HepG2 (cell line): ENCODE results near the gene ADI1. TPM values are rescaled to one million over a fixed set of nuclear protein-coding genes. Genes with fewer than 3 reads are reported as not detected.
A peak's percentile ranks its signal among the peaks of the same experiment; 100 is the strongest.

ENCODE experiments used
- ATAD3A ChIP-seq: sonication (generic); formaldehyde crosslinking; IDR thresholded peaks from 2 replicates; pipeline ENCODE4 v1.4.0; 2020; ENCODE audit warnings: missing genetic modification reagents
- BCL3 ChIP-seq: sonication (generic); formaldehyde crosslinking; IDR thresholded peaks from 2 replicates; pipeline ENCODE4 v1.5.1; 2020; ENCODE audit warnings: mild to moderate bottlenecking, missing genetic modification reagents, moderate library complexity
- DDIT3 ChIP-seq: sonication (generic); formaldehyde crosslinking; IDR thresholded peaks from 2 replicates; pipeline ENCODE4 v1.4.0; 2020; ENCODE audit warnings: mild to moderate bottlenecking, missing genetic modification reagents
- FOXJ3 ChIP-seq: sonication (generic); formaldehyde crosslinking; IDR thresholded peaks from 2 replicates; pipeline ENCODE4 v1.4.0; 2020; ENCODE audit warnings: missing genetic modification reagents, mild to moderate bottlenecking, borderline replicate concordance
- HHEX ChIP-seq: IDR thresholded peaks from 2 replicates; pipeline ENCODE4 v1.6.1; 2016; ENCODE audit warnings: control low read depth
- KLF6 ChIP-seq: IDR thresholded peaks from 2 replicates; pipeline ENCODE4 v1.8.0; 2016; ENCODE audit warnings: missing biosample characterization, missing genetic modification reagents
- NR2F6 ChIP-seq, 2 experiments: IDR thresholded peaks; 2 replicates each; pipeline ENCODE4 v1.6.1; 2016; ENCODE audit warnings: antibody characterized with exemption in 1 of 2, mild to moderate bottlenecking in 1 of 2
- POLR2AphosphoS2 ChIP-seq: IDR thresholded peaks from 2 replicates; pipeline ENCODE4 v1.6.1; 2011; ENCODE audit warnings: low read depth, low read length, improper control_type of control experiment
- POLR2AphosphoS5 ChIP-seq: IDR thresholded peaks from 2 replicates; pipeline ENCODE4 v1.6.1; 2012; ENCODE audit warnings: low read depth, low read length
- TARDBP ChIP-seq: sonication (generic); formaldehyde crosslinking; IDR thresholded peaks from 2 replicates; pipeline ENCODE4 v1.8.0; 2022; ENCODE audit warnings: mild to moderate bottlenecking, missing genetic modification reagents
- ZKSCAN8 ChIP-seq: IDR thresholded peaks from 2 replicates; pipeline ENCODE4 v1.6.1; 2016; ENCODE audit warnings: borderline replicate concordance, missing genetic modification reagents, missing compliant biosample characterization
- ZNF331 ChIP-seq: sonication (generic); formaldehyde crosslinking; IDR thresholded peaks from 2 replicates; pipeline ENCODE4 v1.4.0; 2020; ENCODE audit warnings: missing genetic modification reagents
- ZNF546 ChIP-seq: sonication (generic); formaldehyde crosslinking; conservative IDR thresholded peaks from 2 replicates; pipeline ENCODE4 v1.8.1; 2023; ENCODE audit warnings: mild to moderate bottlenecking, missing genetic modification reagents
- ZNF556 ChIP-seq: sonication (generic); formaldehyde crosslinking; IDR thresholded peaks from 2 replicates; pipeline ENCODE4 v1.4.0; 2020; ENCODE audit warnings: mild to moderate bottlenecking, missing genetic modification reagents, borderline replicate concordance
- ZNF614 ChIP-seq: IDR thresholded peaks from 2 replicates; pipeline ENCODE4 v1.6.1; 2018; ENCODE audit warnings: missing biosample characterization, missing genetic modification reagents, inconsistent platforms, borderline replicate concordance
- polyA plus RNA-seq, 8 experiments: library from polyadenylated mRNA; depleted of rRNA in 3 of 8; stranded (reverse) in 7 of 8; unstranded in 1 of 8; fragments of >200 nt; fragmentation: Illumina TruSeq in 4 of 8; extraction: Trizol in 4 of 8; gene quantifications; 2 replicates each; pipeline versions ENCODE4 v1.2.1 to v1.2.3, GENCODE V29; 2011 to 2016; ENCODE audit warnings: low read depth in 4 of 8, missing spikeins in 1 of 8, mixed read lengths in 1 of 8; ENCODE audit not compliant: insufficient read depth in 1 of 8
- total RNA-seq, 5 experiments: library from RNA; depleted of rRNA; stranded (reverse); fragments of >200 nt; fragmentation: Illumina TruSeq; extraction: Trizol; gene quantifications; 2 replicates each; pipeline ENCODE4 v1.2.3, GENCODE V29; 2016; ENCODE audit warnings: low read depth in 1 of 5
- TF ChIP-seq, protein P1 (sequence below): sonication (generic); formaldehyde crosslinking; IDR thresholded peaks from 2 replicates; pipeline ENCODE4 v1.5.1; 2020; ENCODE audit warnings: mild to moderate bottlenecking, missing genetic modification reagents, moderate library complexity
- TF ChIP-seq, protein P2 (sequence below): IDR thresholded peaks from 2 replicates; pipeline ENCODE4 v1.6.1; 2012; ENCODE audit warnings: low read depth, low read length, improper control_type of control experiment
- TF ChIP-seq, protein P3 (sequence below): sonication (generic); formaldehyde crosslinking; IDR thresholded peaks from 2 replicates; pipeline ENCODE4 v1.4.0; 2020; ENCODE audit warnings: missing genetic modification reagents

ADI1 gene
- total and polyA plus RNA-seq, 2 of the 13 experiments (the other 11 are each of a cell fraction or from before 2014, with no cell fraction given), result 28.7 to 123 TPM

GRCh38 chr2:3492951-3493614, 26.2 kb downstream of the ADI1 start (continued):
- TF ChIP-seq, protein P1, sequence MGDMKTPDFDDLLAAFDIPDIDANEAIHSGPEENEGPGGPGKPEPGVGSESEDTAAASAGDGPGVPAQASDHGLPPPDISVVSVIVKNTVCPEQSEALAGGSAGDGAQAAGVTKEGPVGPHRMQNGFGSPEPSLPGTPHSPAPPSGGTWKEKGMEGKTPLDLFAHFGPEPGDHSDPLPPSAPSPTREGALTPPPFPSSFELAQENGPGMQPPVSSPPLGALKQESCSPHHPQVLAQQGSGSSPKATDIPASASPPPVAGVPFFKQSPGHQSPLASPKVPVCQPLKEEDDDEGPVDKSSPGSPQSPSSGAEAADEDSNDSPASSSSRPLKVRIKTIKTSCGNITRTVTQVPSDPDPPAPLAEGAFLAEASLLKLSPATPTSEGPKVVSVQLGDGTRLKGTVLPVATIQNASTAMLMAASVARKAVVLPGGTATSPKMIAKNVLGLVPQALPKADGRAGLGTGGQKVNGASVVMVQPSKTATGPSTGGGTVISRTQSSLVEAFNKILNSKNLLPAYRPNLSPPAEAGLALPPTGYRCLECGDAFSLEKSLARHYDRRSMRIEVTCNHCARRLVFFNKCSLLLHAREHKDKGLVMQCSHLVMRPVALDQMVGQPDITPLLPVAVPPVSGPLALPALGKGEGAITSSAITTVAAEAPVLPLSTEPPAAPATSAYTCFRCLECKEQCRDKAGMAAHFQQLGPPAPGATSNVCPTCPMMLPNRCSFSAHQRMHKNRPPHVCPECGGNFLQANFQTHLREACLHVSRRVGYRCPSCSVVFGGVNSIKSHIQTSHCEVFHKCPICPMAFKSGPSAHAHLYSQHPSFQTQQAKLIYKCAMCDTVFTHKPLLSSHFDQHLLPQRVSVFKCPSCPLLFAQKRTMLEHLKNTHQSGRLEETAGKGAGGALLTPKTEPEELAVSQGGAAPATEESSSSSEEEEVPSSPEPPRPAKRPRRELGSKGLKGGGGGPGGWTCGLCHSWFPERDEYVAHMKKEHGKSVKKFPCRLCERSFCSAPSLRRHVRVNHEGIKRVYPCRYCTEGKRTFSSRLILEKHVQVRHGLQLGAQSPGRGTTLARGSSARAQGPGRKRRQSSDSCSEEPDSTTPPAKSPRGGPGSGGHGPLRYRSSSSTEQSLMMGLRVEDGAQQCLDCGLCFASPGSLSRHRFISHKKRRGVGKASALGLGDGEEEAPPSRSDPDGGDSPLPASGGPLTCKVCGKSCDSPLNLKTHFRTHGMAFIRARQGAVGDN (CRISPR knock-in tag), result peak; percentile 82
- TF ChIP-seq FOXJ3 (CRISPR knock-in tag), result 0 out of 2 replicates have a peak, but pooled peaks have one; percentile 21
- TF ChIP-seq NR2F6 (IDR thresholded peaks at IDR 0.05), result peak; percentile 52
- TF ChIP-seq NR2F6 (CRISPR knock-in tag; IDR thresholded peaks at IDR 0.05), result peak; percentile 80; the same call in 1 of the 2 replicates
- TF ChIP-seq ZNF556 (CRISPR knock-in tag), result peak; percentile 50; the same call in 1 of the 2 replicates
- no peak for TF ChIP-seq ZNF546
- TF ChIP-seq, protein P2, sequence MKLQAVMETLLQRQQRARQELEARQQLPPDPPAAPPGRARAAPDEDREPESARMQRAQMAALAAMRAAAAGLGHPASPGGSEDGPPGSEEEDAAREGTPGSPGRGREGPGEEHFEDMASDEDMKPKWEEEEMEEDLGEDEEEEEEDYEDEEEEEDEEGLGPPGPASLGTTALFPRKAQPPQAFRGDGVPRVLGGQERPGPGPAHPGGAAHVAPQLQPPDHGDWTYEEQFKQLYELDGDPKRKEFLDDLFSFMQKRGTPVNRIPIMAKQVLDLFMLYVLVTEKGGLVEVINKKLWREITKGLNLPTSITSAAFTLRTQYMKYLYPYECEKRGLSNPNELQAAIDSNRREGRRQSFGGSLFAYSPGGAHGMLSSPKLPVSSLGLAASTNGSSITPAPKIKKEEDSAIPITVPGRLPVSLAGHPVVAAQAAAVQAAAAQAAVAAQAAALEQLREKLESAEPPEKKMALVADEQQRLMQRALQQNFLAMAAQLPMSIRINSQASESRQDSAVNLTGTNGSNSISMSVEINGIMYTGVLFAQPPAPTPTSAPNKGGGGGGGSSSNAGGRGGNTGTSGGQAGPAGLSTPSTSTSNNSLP, result no peak
- peak; percentile 29; the same call in 1 of the 2 replicates for TF ChIP-seq TARDBP (CRISPR knock-in tag)
- 0 out of 2 replicates have a peak, but pooled peaks have one; percentile 36 for TF ChIP-seq HHEX (CRISPR knock-in tag)
- 0 out of 2 replicates have a peak, but pooled peaks have one; percentile 64 for TF ChIP-seq ZKSCAN8 (CRISPR knock-in tag)
- no peak for TF ChIP-seq DDIT3 (CRISPR knock-in tag)
- no peak for TF ChIP-seq POLR2AphosphoS2
- TF ChIP-seq ZNF614 (CRISPR knock-in tag), result peak; percentile 60; the same call in 1 of the 2 replicates
- TF ChIP-seq KLF6 (CRISPR knock-in tag), result no peak
- peak; percentile 28; the same call in 1 of the 2 replicates for TF ChIP-seq ZNF331 (CRISPR knock-in tag)
- TF ChIP-seq, protein P3, sequence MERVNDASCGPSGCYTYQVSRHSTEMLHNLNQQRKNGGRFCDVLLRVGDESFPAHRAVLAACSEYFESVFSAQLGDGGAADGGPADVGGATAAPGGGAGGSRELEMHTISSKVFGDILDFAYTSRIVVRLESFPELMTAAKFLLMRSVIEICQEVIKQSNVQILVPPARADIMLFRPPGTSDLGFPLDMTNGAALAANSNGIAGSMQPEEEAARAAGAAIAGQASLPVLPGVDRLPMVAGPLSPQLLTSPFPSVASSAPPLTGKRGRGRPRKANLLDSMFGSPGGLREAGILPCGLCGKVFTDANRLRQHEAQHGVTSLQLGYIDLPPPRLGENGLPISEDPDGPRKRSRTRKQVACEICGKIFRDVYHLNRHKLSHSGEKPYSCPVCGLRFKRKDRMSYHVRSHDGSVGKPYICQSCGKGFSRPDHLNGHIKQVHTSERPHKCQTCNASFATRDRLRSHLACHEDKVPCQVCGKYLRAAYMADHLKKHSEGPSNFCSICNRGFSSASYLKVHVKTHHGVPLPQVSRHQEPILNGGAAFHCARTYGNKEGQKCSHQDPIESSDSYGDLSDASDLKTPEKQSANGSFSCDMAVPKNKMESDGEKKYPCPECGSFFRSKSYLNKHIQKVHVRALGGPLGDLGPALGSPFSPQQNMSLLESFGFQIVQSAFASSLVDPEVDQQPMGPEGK (CRISPR knock-in tag), result peak; percentile 33; the same call in 1 of the 2 replicates
- no peak for TF ChIP-seq POLR2AphosphoS5
- TF ChIP-seq ATAD3A (CRISPR knock-in tag), result no peak
- TF ChIP-seq BCL3 (CRISPR knock-in tag), result no peak; the same call in 1 of the 2 replicates
